HFFc6 (cell line): ENCODE data around the gene ACCS. TPM values are rescaled to one million over a fixed set of nuclear protein-coding genes. Genes with fewer than 3 reads are reported as not detected.

ENCODE experiments used
- DNase-seq: peaks from one replicate; pipeline ENCODE4 v3.0.0-alpha.2; 2018
- H3K27ac Mint-ChIP-seq: 2 replicates; pipeline ENCODE4 v1.8.0; 2020; ENCODE audit warnings: mild to moderate bottlenecking, mixed read lengths
- H3K27me3 Mint-ChIP-seq: 2 replicates; pipeline ENCODE4 v1.8.0; 2021; ENCODE audit warnings: mild to moderate bottlenecking, moderate library complexity, mixed read lengths; ENCODE audit not compliant: insufficient read depth
- H3K36me3 Mint-ChIP-seq: 2 replicates; pipeline ENCODE4 v1.8.0; 2021; ENCODE audit warnings: low read depth, mixed read lengths
- H3K4me1 Mint-ChIP-seq: 2 replicates; pipeline ENCODE4 v1.8.0; 2020; ENCODE audit warnings: low read depth, mixed read lengths
- H3K4me3 Mint-ChIP-seq: 2 replicates; pipeline ENCODE4 v1.8.0; 2020; ENCODE audit warnings: mild to moderate bottlenecking, moderate library complexity, mixed read lengths
- H3K9me3 Mint-ChIP-seq: 2 replicates; pipeline ENCODE4 v1.8.0; 2020; ENCODE audit warnings: mild to moderate bottlenecking, mixed read lengths
- total RNA-seq, 6 experiments: library from RNA; stranded (reverse); fragmentation: NEBNext Ultra II Directional; extraction: Animal tissue kit (Norgen Biotek cat#: 25700); gene quantifications; 2 replicates in 1 of 6; 3 replicates in 5 of 6; pipeline ENCODE4 v1.2.3, GENCODE V29; 2021
- TF ChIP-seq, protein P1 (sequence below): fragments of 200-600 bp; sonication (generic); IDR thresholded peaks from 2 replicates; pipeline ENCODE4 v1.5.0; 2021; ENCODE audit warnings: antibody characterized with exemption, mild to moderate bottlenecking

ACCS gene
- total RNA-seq, 6 experiments from 2014 or later, result 3.9 to 5.4 (median 4.8) TPM

DNA sequence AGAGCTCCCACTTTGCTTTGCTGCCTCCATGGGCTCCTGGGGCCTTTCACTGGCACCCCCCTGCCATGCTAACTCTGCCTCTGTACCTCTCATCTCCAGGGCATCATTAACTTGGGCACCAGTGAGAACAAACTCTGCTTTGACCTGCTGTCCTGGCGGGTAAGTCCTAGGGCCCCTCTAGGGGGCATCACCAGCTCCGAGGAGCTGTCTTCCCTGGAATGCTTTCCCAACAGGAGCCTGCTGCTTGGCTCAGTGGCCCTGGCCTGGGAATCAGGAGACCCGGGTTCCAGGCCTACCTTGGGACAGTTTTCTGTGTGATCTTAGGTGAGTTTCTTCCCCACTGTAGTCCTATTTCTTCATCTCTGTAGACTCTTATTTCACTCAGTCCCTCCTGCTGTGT, 5.1 kb downstream of the ACCS start:
- TF ChIP-seq, protein P1, sequence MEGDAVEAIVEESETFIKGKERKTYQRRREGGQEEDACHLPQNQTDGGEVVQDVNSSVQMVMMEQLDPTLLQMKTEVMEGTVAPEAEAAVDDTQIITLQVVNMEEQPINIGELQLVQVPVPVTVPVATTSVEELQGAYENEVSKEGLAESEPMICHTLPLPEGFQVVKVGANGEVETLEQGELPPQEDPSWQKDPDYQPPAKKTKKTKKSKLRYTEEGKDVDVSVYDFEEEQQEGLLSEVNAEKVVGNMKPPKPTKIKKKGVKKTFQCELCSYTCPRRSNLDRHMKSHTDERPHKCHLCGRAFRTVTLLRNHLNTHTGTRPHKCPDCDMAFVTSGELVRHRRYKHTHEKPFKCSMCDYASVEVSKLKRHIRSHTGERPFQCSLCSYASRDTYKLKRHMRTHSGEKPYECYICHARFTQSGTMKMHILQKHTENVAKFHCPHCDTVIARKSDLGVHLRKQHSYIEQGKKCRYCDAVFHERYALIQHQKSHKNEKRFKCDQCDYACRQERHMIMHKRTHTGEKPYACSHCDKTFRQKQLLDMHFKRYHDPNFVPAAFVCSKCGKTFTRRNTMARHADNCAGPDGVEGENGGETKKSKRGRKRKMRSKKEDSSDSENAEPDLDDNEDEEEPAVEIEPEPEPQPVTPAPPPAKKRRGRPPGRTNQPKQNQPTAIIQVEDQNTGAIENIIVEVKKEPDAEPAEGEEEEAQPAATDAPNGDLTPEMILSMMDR, result no peak; the same call in 1 of the 2 replicates

DNA sequence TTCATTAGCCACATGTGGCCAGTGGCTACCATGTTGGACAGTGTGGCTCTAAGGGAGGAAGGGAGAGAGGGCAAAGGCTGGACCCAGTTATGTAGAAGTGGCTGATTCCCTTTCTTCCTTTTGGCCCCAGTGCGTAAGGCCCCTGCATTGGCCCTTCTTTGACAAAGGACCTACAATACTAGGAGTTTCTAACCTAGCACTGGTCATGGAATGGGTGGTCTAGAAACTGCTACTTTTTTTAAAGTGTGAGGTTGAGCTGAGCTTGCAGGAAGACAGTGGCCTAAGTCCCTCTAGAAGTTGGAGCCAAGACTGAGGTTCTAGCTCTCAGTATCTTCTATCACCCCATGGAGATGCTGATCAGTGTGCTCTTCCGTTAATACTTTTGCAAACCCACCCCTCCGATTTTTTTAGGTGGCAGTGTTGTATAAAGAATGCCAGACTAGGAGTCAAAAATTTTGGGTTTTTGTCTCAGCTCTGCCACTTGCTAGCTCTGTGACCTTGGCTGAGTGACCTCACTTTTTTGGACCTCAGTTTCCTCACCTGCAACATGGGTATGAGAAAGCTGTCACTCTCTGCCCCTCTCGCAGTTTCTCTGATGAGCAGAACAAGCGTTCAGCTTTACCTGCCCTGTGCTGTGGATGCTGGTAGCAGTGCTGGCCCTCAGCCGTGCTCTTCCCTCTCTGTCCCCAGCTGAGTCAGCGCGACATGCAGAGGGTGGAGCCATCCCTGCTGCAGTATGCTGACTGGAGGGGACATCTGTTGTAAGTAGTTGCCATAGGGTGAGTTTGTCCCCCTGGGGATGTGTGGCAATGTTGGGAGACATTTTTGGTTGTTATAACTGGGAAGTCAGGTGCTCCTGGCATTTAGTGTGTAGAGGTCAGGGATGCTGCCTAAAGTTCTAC, 6.9 kb downstream of the ACCS start:
- peaks cover 8% of the 10 kb centered on the region; the same call in 1 of the 2 replicates for H3K36me3 Mint-ChIP-seq
- DNase-seq, result no peak
- H3K9me3 Mint-ChIP-seq, result no peaks in the 10 kb centered on the region
- H3K27ac Mint-ChIP-seq, result no peak overlapping the region
- TF ChIP-seq, protein P1, result no peak
- peaks cover 9% of the 10 kb centered on the region; the same call in 1 of the 2 replicates for H3K27me3 Mint-ChIP-seq
- no peaks in the 10 kb centered on the region for H3K4me1 Mint-ChIP-seq
- H3K4me3 Mint-ChIP-seq, result no peak overlapping the region

More for the DNA sequence above, 5.1 kb downstream of the ACCS start:
- no peak overlapping the region for H3K4me3 Mint-ChIP-seq
- H3K36me3 Mint-ChIP-seq, result peaks cover 8% of the 10 kb centered on the region; the same call in 1 of the 2 replicates
- peaks cover 10% of the 10 kb centered on the region for H3K4me1 Mint-ChIP-seq
- no peak overlapping the region for H3K27ac Mint-ChIP-seq
- no peak for DNase-seq
- H3K27me3 Mint-ChIP-seq, result peaks cover 9% of the 10 kb centered on the region; the same call in 1 of the 2 replicates
- H3K9me3 Mint-ChIP-seq, result no peaks in the 10 kb centered on the region

DNA sequence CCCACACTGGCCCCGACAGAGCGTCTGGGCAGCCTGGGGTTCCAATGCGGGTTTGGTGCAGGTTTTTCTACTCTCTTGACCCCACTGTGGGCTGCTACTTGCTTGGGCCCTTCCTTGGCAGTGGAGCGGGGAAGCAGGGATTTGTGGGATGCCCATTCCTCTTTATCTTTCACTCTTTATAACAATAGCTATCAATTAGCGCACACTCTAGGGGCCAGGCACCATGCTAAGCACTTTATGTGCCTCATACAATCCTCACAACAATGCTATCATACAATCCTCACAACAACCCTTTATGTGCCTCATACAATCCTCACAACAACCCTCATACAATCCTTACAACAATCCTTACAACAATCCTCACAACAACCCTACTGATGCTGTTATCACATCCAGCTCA, 12.7 kb downstream of the ACCS start:
- H3K4me3 Mint-ChIP-seq, result no peak overlapping the region
- TF ChIP-seq, protein P1, result no peak
- no peaks in the 10 kb centered on the region for H3K4me1 Mint-ChIP-seq

DNA sequence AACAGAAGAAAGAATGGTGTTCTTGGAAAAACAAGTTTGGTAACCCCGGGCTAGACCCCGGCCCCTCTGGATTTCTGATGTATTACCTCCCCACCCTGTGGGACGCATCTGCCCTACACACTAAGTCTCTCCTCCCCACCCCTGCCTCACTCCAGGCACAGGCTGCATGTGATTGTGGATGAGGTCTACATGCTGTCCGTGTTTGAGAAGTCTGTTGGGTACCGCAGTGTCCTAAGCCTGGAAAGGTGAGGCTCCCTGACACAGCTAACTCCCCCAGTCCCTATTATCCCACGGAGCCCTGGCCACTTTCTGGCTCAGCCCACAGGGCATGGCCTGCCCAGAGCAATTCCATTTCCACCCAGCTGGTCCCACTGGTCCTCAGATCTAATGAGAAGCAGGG, 13.3 kb downstream of the ACCS start:
- Mint-ChIP-seq H3K27me3 (peaks cover 4% of the 10 kb centered on the region), H3K9me3 (no peaks in the 10 kb centered on the region), H3K4me1 (no peaks in the 10 kb centered on the region), H3K4me3 (no peak overlapping the region), H3K36me3 (peaks cover 8% of the 10 kb centered on the region; the same call in 1 of the 2 replicates), H3K27ac (no peak overlapping the region)
- DNase-seq, result no peak
- TF ChIP-seq, protein P1, result no peak

More for the DNA sequence above, 12.7 kb downstream of the ACCS start:
- H3K27ac Mint-ChIP-seq, result no peak overlapping the region
- no peak for DNase-seq
- H3K27me3 Mint-ChIP-seq, result peaks cover 6% of the 10 kb centered on the region
- H3K9me3 Mint-ChIP-seq, result no peaks in the 10 kb centered on the region
- H3K36me3 Mint-ChIP-seq, result peaks cover 8% of the 10 kb centered on the region; the same call in 1 of the 2 replicates

DNA sequence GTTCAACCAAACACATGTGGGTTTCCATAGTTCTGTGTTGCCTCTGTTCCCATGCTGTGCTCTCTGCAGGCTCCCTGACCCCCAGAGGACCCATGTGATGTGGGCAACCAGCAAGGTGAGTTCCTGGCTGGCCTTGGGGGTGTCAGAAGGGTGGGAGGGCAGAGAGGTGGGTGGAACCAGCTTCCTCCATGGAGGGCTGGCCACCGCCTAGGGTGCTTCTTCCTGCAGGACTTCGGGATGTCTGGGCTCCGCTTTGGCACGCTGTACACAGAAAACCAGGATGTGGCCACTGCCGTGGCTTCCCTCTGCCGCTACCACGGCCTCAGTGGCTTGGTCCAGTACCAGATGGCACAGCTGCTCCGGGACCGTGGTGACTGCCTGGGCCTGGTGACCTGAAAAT, 14.9 kb downstream of the ACCS start:
- H3K4me1 Mint-ChIP-seq, result no peaks in the 10 kb centered on the region
- H3K27ac Mint-ChIP-seq, result no peak overlapping the region
- peaks cover 6% of the 10 kb centered on the region; the same call in 1 of the 2 replicates for H3K9me3 Mint-ChIP-seq
- peaks cover 5% of the 10 kb centered on the region; the same call in 1 of the 2 replicates for H3K36me3 Mint-ChIP-seq
- no peak overlapping the region for H3K4me3 Mint-ChIP-seq
- H3K27me3 Mint-ChIP-seq, result peaks cover 4% of the 10 kb centered on the region
- TF ChIP-seq, protein P1, result no peak
- no peak for DNase-seq
